GM12864 (cell line): ENCODE measurements around the gene DENND5B.

Source experiments
- DNase-seq: peaks from one replicate; pipeline ENCODE4 v3.0.0-alpha.2; 2011; ENCODE audit warnings: low read depth
- H3K4me3 ChIP-seq: 2 replicates; pipeline ENCODE4 v1.5.1; 2011; ENCODE audit warnings: mild to moderate bottlenecking, low read depth, low read length, control low read depth
- TF ChIP-seq, protein P1 (sequence below): IDR thresholded peaks from 2 replicates; pipeline ENCODE4 v1.5.1; 2011; ENCODE audit warnings: low read depth, mild to moderate bottlenecking, moderate library complexity, low read length, control low read depth, inconsistent platforms; ENCODE audit errors: missing control alignments

Gene DENND5B

DNA sequence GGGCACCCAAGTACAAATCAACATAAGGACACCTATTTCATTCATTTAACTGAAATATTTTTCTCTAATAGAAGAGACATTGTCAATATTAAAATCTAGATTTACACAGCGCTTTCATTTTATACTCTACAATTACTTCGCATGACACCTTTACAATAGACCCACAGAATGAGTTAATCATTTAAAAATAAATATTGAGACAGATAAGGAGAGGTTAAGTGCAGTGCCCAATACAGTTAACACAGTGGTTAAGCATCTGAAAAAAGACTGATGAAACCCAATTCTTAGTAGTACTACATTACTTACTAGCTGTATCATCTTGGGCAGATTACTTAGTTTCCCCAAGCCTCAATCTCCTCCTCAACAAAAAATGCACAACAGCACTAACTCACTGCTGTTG is 116.2 kb downstream of the DENND5B start:
- no peak overlapping the region for H3K4me3 ChIP-seq
- TF ChIP-seq, protein P1, sequence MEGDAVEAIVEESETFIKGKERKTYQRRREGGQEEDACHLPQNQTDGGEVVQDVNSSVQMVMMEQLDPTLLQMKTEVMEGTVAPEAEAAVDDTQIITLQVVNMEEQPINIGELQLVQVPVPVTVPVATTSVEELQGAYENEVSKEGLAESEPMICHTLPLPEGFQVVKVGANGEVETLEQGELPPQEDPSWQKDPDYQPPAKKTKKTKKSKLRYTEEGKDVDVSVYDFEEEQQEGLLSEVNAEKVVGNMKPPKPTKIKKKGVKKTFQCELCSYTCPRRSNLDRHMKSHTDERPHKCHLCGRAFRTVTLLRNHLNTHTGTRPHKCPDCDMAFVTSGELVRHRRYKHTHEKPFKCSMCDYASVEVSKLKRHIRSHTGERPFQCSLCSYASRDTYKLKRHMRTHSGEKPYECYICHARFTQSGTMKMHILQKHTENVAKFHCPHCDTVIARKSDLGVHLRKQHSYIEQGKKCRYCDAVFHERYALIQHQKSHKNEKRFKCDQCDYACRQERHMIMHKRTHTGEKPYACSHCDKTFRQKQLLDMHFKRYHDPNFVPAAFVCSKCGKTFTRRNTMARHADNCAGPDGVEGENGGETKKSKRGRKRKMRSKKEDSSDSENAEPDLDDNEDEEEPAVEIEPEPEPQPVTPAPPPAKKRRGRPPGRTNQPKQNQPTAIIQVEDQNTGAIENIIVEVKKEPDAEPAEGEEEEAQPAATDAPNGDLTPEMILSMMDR: no peak
- DNase-seq: no peak

- no peak overlapping the region for H3K4me3 ChIP-seq
- no peak for DNase-seq
- TF ChIP-seq, protein P1: no peak
These were observed 119.1 kb downstream of the DENND5B start for GRCh38 chr12:31471823-31472222.

- no peak overlapping the region for H3K4me3 ChIP-seq
- DNase-seq: no peak
- TF ChIP-seq, protein P1: no peak
These were observed 119.9 kb downstream of the DENND5B start for GRCh38 chr12:31471051-31471450.

DNA sequence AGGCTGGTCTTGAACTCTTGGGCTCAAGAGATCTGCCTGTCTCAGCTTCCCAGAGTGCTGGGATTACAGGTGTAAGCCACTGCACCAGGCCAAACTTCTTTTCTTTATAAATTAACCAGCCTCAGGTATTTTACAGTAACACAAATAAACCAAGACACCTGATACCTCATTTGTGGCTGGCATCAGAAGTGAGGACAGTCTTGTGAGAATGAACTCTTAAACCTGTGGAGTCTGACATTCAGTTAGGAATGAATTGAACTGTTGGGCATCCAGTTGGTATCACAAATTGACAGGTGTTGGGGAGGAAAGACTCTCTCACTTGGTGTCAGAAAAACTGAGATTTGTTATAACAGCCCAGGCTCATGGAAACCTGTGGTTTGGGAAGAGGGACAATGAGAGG is 120.5 kb downstream of the DENND5B start:
- H3K4me3 ChIP-seq: no peak overlapping the region
- TF ChIP-seq, protein P1: no peak
- DNase-seq: no peak

GRCh38 chr12:31466768-31467167 is 124.2 kb downstream of the DENND5B start:
- no peak for DNase-seq
- TF ChIP-seq, protein P1: no peak
- no peak overlapping the region for H3K4me3 ChIP-seq

- TF ChIP-seq, protein P1: no peak
- no peak for DNase-seq
- H3K4me3 ChIP-seq: no peak overlapping the region
These were observed 125.9 kb downstream of the DENND5B start for GRCh38 chr12:31465002-31465401.

DNA sequence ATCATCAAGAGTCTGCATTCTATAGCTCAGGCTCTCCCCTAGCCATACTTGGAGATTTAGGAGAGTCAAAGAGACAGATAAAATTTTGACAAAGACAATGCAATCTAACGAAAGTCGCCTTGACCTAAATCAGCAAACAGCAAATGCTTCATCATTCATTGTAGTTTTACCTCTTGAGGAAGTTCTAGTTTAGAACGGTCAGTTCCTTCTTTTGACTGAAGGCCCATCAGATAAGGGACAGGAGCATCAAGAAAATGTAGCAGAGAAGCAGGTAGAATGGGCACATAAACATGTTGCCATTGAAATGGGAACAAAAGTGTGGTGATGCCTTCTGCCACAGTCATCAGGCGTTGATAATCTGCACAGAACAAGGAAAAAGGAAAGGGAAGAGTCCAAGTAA is 130.9 kb downstream of the DENND5B start:
- DNase-seq: no peak
- no peak overlapping the region for H3K4me3 ChIP-seq
- TF ChIP-seq, protein P1: no peak
